ENCODE results near the gene DCC. TPM values are rescaled to one million over a fixed set of nuclear protein-coding genes. Genes with fewer than 3 reads are reported as not detected.

Gene DCC
- total and polyA plus RNA-seq, 7 experiments from 2014 or later = not detected

DNA sequence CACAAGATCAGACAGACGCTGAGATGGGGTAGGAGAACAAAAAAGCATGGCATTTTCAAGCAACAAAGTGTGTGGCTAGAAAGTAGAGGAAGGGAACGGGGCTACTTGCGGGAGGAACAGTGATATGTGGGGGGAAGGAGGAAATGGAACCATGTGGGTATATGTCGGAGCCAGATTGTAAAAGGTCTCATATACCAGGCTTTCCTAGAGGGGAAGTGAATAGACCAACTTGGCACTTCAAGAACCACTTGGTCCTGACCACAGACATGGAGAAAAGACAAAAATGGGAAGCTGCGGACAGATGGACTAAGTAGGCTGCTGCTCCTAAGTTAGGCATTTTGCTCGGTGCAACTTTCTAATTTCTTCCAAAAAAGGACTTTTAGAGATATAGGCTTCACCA is 196.0 kb downstream of the DCC start:
- H3K27ac ChIP-seq (ENCODE audit: low read depth, low read length) = no peak overlapping the region
- Mint-ChIP-seq H3K9me3 (peaks cover 0 to 12% (median 0%) of the 10 kb centered on the region in 11 donors), H3K4me1 (no peaks in the 10 kb centered on the region), H3K4me3 (no peak overlapping the region), H3K27ac (no peak overlapping the region), H3K36me3 (no peaks in the 10 kb centered on the region), H3K27me3 (peaks cover 0 to 6% (median 0%) of the 10 kb centered on the region in 5 donors)
- H3K9me3 ChIP-seq (ENCODE audit: control insufficient read depth in 2 of 3, low read length in 3 of 3) = no peaks in the 10 kb centered on the region
- POLR2A ChIA-PET = no interaction called here
- no peaks in the 10 kb centered on the region for H3K27me3 ChIP-seq (ENCODE audit: control insufficient read depth in 2 of 2, insufficient read depth in 2 of 2, low read length in 2 of 2)
- DNase-seq (no peak), ATAC-seq (no peak)
- H3K4me1 ChIP-seq (ENCODE audit: control insufficient read depth in 2 of 2, insufficient read depth in 2 of 2, low read length in 2 of 2) = no peaks in the 10 kb centered on the region
- no peak overlapping the region for H3K4me3 ChIP-seq (ENCODE audit: low read length)
- intact Hi-C loops (cut with micrococcal nuclease) = no loop called here
- H3K36me3 ChIP-seq (ENCODE audit: control insufficient read depth in 2 of 3, insufficient read depth in 3 of 3, low read length in 3 of 3) = no peaks in the 10 kb centered on the region
- CTCF ChIA-PET = no interaction called here

DNA sequence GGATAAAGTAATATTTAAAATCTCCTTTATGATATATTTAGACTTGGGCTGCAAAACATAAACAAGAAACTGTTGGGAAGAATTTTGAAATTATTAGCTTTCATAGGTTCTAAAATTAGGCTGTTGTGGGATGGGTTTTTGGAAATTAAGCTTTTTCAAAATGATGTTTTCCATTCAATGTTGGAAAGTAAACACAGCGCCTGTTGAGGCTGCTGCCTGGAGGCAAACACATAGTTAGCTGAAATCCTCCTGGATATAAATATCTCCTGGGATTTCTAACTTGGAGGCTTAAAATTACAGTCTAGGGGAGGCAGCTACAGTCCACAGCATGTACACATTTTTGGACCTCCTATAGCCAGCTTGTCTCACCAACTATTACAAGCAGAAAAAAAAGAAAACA is 197.3 kb downstream of the DCC start:
- no peak overlapping the region for H3K4me3 Mint-ChIP-seq
- H3K9me3 Mint-ChIP-seq = peaks cover 0 to 12% (median 0%) of the 10 kb centered on the region in 11 donors
- DNase-seq = no peak
- ATAC-seq = no peak
- CTCF ChIA-PET = no interaction called here
- no peak overlapping the region for H3K27ac ChIP-seq (ENCODE audit: low read depth, low read length)
- POLR2A ChIA-PET = no interaction called here
- H3K36me3 Mint-ChIP-seq = no peaks in the 10 kb centered on the region
- H3K27ac Mint-ChIP-seq = no peak overlapping the region
- intact Hi-C loops (cut with micrococcal nuclease) = no loop called here
- no peaks in the 10 kb centered on the region for H3K9me3 ChIP-seq (ENCODE audit: control insufficient read depth in 2 of 3, low read length in 3 of 3)
- peaks cover 0 to 6% (median 0%) of the 10 kb centered on the region in 5 donors for H3K27me3 Mint-ChIP-seq
- H3K27me3 ChIP-seq (ENCODE audit: control insufficient read depth in 2 of 2, insufficient read depth in 2 of 2, low read length in 2 of 2) = no peaks in the 10 kb centered on the region
- no peak overlapping the region for H3K4me3 ChIP-seq (ENCODE audit: low read length)
- H3K36me3 ChIP-seq (ENCODE audit: control insufficient read depth in 2 of 3, insufficient read depth in 3 of 3, low read length in 3 of 3) = no peaks in the 10 kb centered on the region
- H3K4me1 Mint-ChIP-seq = no peaks in the 10 kb centered on the region
- no peaks in the 10 kb centered on the region for H3K4me1 ChIP-seq (ENCODE audit: control insufficient read depth in 2 of 2, insufficient read depth in 2 of 2, low read length in 2 of 2)

- Histone ChIP-seq H3K36me3 (ENCODE audit: control insufficient read depth in 2 of 3, insufficient read depth in 3 of 3, low read length in 3 of 3) (no peaks in the 10 kb centered on the region), H3K27ac (ENCODE audit: low read depth, low read length) (no peak overlapping the region), H3K9me3 (ENCODE audit: control insufficient read depth in 2 of 3, low read length in 3 of 3) (no peaks in the 10 kb centered on the region), H3K4me3 (ENCODE audit: low read length) (no peak overlapping the region), H3K27me3 (ENCODE audit: control insufficient read depth in 2 of 2, insufficient read depth in 2 of 2, low read length in 2 of 2) (no peaks in the 10 kb centered on the region), H3K4me1 (ENCODE audit: control insufficient read depth in 2 of 2, insufficient read depth in 2 of 2, low read length in 2 of 2) (no peaks in the 10 kb centered on the region)
- no peaks in the 10 kb centered on the region for H3K4me1 Mint-ChIP-seq
- H3K27ac Mint-ChIP-seq = no peak overlapping the region
- ATAC-seq (no peak), DNase-seq (no peak)
- CTCF ChIA-PET = no interaction called here
- POLR2A ChIA-PET = no interaction called here
- H3K27me3 Mint-ChIP-seq = peaks cover 0 to 2% (median 0%) of the 10 kb centered on the region in 5 donors
- no peak overlapping the region for H3K4me3 Mint-ChIP-seq
- H3K9me3 Mint-ChIP-seq = peaks cover 0 to 15% (median 2%) of the 10 kb centered on the region in 11 donors
- H3K36me3 Mint-ChIP-seq = no peaks in the 10 kb centered on the region
- intact Hi-C loops (cut with micrococcal nuclease) = no loop called here
These were observed 201.1 kb downstream of the DCC start for GRCh38 chr18:52541056-52541455.

- H3K4me3 ChIP-seq (ENCODE audit: low read length) = no peak overlapping the region
- H3K27me3 ChIP-seq (ENCODE audit: control insufficient read depth in 2 of 2, insufficient read depth in 2 of 2, low read length in 2 of 2) = no peaks in the 10 kb centered on the region
- no peak overlapping the region for H3K27ac ChIP-seq (ENCODE audit: low read depth, low read length)
- peaks cover 0 to 9% (median 0%) of the 10 kb centered on the region in 11 donors for H3K9me3 Mint-ChIP-seq
- ChIA-PET CTCF (no interaction called here), POLR2A (no interaction called here)
- H3K36me3 Mint-ChIP-seq = no peaks in the 10 kb centered on the region
- H3K27me3 Mint-ChIP-seq = no peaks in the 10 kb centered on the region
- ATAC-seq = no peak
- no peak overlapping the region for H3K27ac Mint-ChIP-seq
- no peak for DNase-seq
- intact Hi-C loops (cut with micrococcal nuclease) = no loop called here
- no peaks in the 10 kb centered on the region for H3K9me3 ChIP-seq (ENCODE audit: control insufficient read depth in 2 of 3, low read length in 3 of 3)
- H3K36me3 ChIP-seq (ENCODE audit: control insufficient read depth in 2 of 3, insufficient read depth in 3 of 3, low read length in 3 of 3) = no peaks in the 10 kb centered on the region
- H3K4me3 Mint-ChIP-seq = no peak overlapping the region
- H3K4me1 ChIP-seq (ENCODE audit: control insufficient read depth in 2 of 2, insufficient read depth in 2 of 2, low read length in 2 of 2) = no peaks in the 10 kb centered on the region
- H3K4me1 Mint-ChIP-seq = no peaks in the 10 kb centered on the region
These were observed 204.1 kb downstream of the DCC start for GRCh38 chr18:52544086-52544485.

GRCh38 chr18:52546686-52547346 is 206.8 kb downstream of the DCC start:
- H3K9me3 ChIP-seq (ENCODE audit: control insufficient read depth in 2 of 3, low read length in 3 of 3) = no peaks in the 10 kb centered on the region
- intact Hi-C loops (cut with micrococcal nuclease) = no loop called here
- H3K9me3 Mint-ChIP-seq = peaks cover 0 to 10% (median 0%) of the 10 kb centered on the region in 11 donors
- H3K27me3 Mint-ChIP-seq = peaks cover 0 to 3% (median 0%) of the 10 kb centered on the region in 5 donors
- H3K27ac Mint-ChIP-seq = no peak overlapping the region
- H3K27me3 ChIP-seq (ENCODE audit: control insufficient read depth in 2 of 2, insufficient read depth in 2 of 2, low read length in 2 of 2) = no peaks in the 10 kb centered on the region
- no peak for DNase-seq
- H3K4me3 ChIP-seq (ENCODE audit: low read length) = no peak overlapping the region
- ChIA-PET CTCF (no interaction called here), POLR2A (no interaction called here)
- H3K4me1 Mint-ChIP-seq = no peaks in the 10 kb centered on the region
- no peak overlapping the region for H3K4me3 Mint-ChIP-seq
- no peak overlapping the region for H3K27ac ChIP-seq (ENCODE audit: low read depth, low read length)
- H3K36me3 ChIP-seq (ENCODE audit: control insufficient read depth in 2 of 3, insufficient read depth in 3 of 3, low read length in 3 of 3) = no peaks in the 10 kb centered on the region
- ATAC-seq = no peak
- no peaks in the 10 kb centered on the region for H3K4me1 ChIP-seq (ENCODE audit: control insufficient read depth in 2 of 2, insufficient read depth in 2 of 2, low read length in 2 of 2)
- no peaks in the 10 kb centered on the region for H3K36me3 Mint-ChIP-seq

DNA sequence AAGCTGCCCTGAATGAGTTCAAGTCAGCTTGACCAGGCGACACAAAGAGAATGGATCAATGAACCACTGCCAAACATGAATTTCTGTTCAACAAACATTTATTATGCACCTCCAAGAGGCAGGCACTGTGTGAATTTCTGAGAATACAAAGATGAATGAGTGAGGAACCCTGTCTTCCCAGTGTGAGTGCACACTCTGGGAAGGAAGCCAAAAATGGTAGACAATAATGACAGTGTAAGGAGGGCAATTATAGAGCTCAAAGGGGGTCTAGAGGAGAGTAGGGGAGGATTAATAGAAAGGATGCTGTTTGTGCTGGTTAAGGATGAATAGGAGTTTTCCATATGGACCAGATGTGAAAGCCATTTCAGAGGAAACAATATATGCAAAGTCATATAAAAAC is 213.4 kb downstream of the DCC start:
- Histone ChIP-seq H3K36me3 (ENCODE audit: control insufficient read depth in 2 of 3, insufficient read depth in 3 of 3, low read length in 3 of 3) (no peaks in the 10 kb centered on the region), H3K9me3 (ENCODE audit: control insufficient read depth in 2 of 3, low read length in 3 of 3) (no peaks in the 10 kb centered on the region), H3K4me3 (ENCODE audit: low read length) (no peak overlapping the region), H3K27ac (ENCODE audit: low read depth, low read length) (no peak overlapping the region), H3K27me3 (ENCODE audit: control insufficient read depth in 2 of 2, insufficient read depth in 2 of 2, low read length in 2 of 2) (no peaks in the 10 kb centered on the region), H3K4me1 (ENCODE audit: control insufficient read depth in 2 of 2, insufficient read depth in 2 of 2, low read length in 2 of 2) (no peaks in the 10 kb centered on the region)
- Mint-ChIP-seq H3K4me3 (no peak overlapping the region), H3K4me1 (no peaks in the 10 kb centered on the region), H3K9me3 (peaks cover 0 to 12% (median 0%) of the 10 kb centered on the region in 11 donors), H3K27ac (no peak overlapping the region), H3K36me3 (no peaks in the 10 kb centered on the region), H3K27me3 (peaks cover 0 to 3% (median 0%) of the 10 kb centered on the region in 5 donors)
- DNase-seq = no peak
- no peak for ATAC-seq
- ChIA-PET POLR2A (no interaction called here), CTCF (no interaction called here)
- intact Hi-C loops (cut with micrococcal nuclease) = no loop called here

DNA sequence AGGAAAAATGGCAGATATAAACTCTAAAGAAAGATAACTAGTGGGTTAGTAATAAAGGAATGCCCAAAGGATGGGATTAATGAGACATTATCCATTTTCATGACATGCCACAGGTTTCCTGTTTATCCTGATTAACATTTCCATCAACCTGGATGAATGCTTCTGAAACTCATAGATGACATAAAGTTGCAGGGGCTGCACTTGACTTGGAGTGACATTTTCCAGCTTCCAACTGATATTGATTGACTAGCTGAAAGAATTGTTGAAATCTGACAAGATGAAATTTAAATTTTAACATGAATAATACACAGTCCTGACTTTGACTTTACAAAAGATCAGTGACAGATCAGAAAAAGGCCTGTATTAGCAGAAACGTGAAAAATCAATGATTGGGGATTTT is 214.2 kb downstream of the DCC start:
- Histone ChIP-seq H3K4me3 (ENCODE audit: low read length) (no peak overlapping the region), H3K9me3 (ENCODE audit: control insufficient read depth in 2 of 3, low read length in 3 of 3) (no peaks in the 10 kb centered on the region), H3K27ac (ENCODE audit: low read depth, low read length) (no peak overlapping the region), H3K36me3 (ENCODE audit: control insufficient read depth in 2 of 3, insufficient read depth in 3 of 3, low read length in 3 of 3) (no peaks in the 10 kb centered on the region), H3K27me3 (ENCODE audit: control insufficient read depth in 2 of 2, insufficient read depth in 2 of 2, low read length in 2 of 2) (no peaks in the 10 kb centered on the region), H3K4me1 (ENCODE audit: control insufficient read depth in 2 of 2, insufficient read depth in 2 of 2, low read length in 2 of 2) (no peaks in the 10 kb centered on the region)
- POLR2A ChIA-PET = no interaction called here
- DNase-seq (no peak), ATAC-seq (no peak)
- Mint-ChIP-seq H3K36me3 (no peaks in the 10 kb centered on the region), H3K27me3 (peaks cover 0 to 3% (median 0%) of the 10 kb centered on the region in 5 donors), H3K4me1 (no peaks in the 10 kb centered on the region), H3K27ac (no peak overlapping the region), H3K9me3 (peaks cover 0 to 12% (median 0%) of the 10 kb centered on the region in 11 donors), H3K4me3 (no peak overlapping the region)
- CTCF ChIA-PET = no interaction called here
- intact Hi-C loops (cut with micrococcal nuclease) = no loop called here

Data from naive thymus-derived CD4-positive, alpha-beta T cell (primary cell).